Retinal pigment epithelial cell (primary cell): Measurements from ENCODE around the gene SLC51A.
"Not testable (repeated sequence)": the region's sequence is repeated elsewhere in the genome, so short reads cannot be mapped to it uniquely, and the experiment has no call there.

Source experiments
- DNase-seq: peaks from one replicate; pipeline ENCODE4 v3.0.0-alpha.2; 2010; ENCODE audit warnings: low read depth
- H3K4me3 ChIP-seq: 2 replicates; pipeline ENCODE4 v1.5.1; 2011; ENCODE audit warnings: mild to moderate bottlenecking, low read length, control low read depth, moderate library complexity
- TF ChIP-seq, protein P1 (sequence below): conservative IDR thresholded peaks from 2 replicates; pipeline ENCODE4 v1.5.1; 2011; ENCODE audit warnings: low read depth, low read length, control low read depth, inconsistent platforms

The SLC51A gene

GRCh38 chr3:196236223-196236622 lies 19.9 kb downstream of the SLC51A start:
- TF ChIP-seq, protein P1, sequence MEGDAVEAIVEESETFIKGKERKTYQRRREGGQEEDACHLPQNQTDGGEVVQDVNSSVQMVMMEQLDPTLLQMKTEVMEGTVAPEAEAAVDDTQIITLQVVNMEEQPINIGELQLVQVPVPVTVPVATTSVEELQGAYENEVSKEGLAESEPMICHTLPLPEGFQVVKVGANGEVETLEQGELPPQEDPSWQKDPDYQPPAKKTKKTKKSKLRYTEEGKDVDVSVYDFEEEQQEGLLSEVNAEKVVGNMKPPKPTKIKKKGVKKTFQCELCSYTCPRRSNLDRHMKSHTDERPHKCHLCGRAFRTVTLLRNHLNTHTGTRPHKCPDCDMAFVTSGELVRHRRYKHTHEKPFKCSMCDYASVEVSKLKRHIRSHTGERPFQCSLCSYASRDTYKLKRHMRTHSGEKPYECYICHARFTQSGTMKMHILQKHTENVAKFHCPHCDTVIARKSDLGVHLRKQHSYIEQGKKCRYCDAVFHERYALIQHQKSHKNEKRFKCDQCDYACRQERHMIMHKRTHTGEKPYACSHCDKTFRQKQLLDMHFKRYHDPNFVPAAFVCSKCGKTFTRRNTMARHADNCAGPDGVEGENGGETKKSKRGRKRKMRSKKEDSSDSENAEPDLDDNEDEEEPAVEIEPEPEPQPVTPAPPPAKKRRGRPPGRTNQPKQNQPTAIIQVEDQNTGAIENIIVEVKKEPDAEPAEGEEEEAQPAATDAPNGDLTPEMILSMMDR, result no peak
- no peak for DNase-seq
- H3K4me3 ChIP-seq, result no peak overlapping the region

DNA sequence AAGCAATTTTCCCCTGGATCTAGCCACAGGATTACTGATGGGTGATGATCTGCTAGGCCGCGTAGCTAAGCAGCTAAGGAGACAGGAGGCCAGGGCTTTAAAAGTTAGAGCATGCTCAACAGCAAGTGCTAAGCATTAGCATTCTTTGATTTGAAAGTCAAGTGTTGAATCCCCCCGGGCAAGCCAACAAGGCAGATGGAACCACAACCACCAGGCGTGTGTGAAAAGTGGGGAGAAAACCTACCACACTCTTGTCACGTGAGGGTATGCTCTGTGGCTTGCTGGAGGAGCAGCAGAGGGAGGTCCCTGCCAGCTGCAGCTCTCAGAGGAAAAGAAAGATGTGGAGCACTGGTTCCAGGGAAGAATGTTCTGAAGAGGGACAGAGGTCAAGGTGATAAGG lies 20.9 kb downstream of the SLC51A start:
- no peak overlapping the region for H3K4me3 ChIP-seq
- TF ChIP-seq, protein P1, result no peak
- no peak for DNase-seq

GRCh38 chr3:196238612-196239560 lies 22.6 kb downstream of the SLC51A start:
- no peak overlapping the region for H3K4me3 ChIP-seq
- TF ChIP-seq, protein P1, result no peak
- no peak for DNase-seq

- TF ChIP-seq, protein P1, result no peak
- no peak overlapping the region for H3K4me3 ChIP-seq
- no peak for DNase-seq
Observed at GRCh38 chr3:196240424-196240823, 24.1 kb downstream of the SLC51A start.

GRCh38 chr3:196241704-196242103 lies 25.4 kb downstream of the SLC51A start:
- no peak overlapping the region for H3K4me3 ChIP-seq
- TF ChIP-seq, protein P1, result no peak
- no peak for DNase-seq

DNA sequence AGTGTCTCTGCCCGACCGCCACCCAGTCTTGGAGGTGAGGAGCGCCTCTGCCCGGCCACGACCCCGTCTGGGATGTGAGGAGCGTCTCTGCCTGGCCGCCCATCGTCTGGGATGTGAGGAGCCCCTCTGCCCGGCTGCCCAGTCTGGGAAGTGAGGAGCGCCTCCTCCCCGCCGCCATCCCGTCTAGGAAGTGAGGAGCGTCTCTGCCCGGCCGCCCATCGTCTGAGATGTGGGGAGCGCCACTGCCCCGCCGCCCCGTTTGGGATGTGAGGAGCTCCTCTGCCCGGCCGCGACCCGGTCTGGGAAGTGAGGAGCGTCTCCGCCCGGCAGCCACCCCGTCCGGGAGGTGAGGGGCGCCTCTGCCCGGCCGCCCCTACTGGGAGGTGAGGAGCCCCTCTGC lies 27.8 kb downstream of the SLC51A start:
- not testable (repeated sequence) for H3K4me3 ChIP-seq, DNase-seq

DNA sequence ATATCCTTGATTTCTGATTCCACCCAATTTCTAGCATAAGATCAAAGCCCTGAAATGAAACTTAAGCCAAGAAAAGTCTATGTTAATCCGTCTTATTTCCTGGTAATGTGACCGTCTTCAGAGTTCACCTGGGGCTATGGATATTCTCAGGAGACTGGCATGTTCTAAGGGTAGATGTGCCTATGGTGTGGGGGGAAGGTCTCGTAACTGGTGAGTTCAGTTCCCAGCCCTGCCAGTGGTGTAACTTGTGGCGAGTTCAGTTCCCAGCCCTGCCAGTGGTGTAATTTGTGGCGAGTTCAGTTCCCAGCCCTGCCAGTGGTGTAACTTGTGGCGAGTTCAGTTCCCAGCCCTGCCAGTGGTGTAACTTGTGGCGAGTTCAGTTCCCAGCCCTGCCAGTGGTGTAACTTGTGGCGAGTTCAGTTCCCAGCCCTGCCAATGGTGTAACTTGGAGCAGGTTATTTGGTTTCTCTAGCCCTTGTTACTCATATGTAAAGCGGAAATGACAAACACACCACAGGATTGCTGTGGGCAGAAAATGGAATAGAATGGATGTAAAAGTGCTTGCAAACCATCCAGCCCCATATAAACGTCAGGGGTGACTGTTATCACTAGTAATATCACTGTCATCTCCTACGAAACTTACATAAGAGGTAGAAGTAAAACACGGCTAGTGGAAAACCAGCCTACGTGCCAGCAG lies 30.4 kb downstream of the SLC51A start:
- DNase-seq, result no peak
- TF ChIP-seq, protein P1, result no peak
- H3K4me3 ChIP-seq, result no peak overlapping the region
